PC-9 (cell line): ENCODE measurements around the gene LZTS3. TPM values are rescaled to one million over a fixed set of nuclear protein-coding genes. Genes with fewer than 3 reads are reported as not detected.

Experiments
- BruUV-seq: library from RNA; stranded (reverse); fragments of 400-500 nt; replicated peaks from 2 replicates; lab custom pipeline; 2021; lab: Mats Ljungman, UMichigan
- CTCF ChIA-PET: fragments of 300-600 bp; sonication (Branson Sonifier 250); formaldehyde crosslinking; loops from one replicate; lab custom pipeline; 2022; ENCODE audit warnings: antibody characterized with exemption; lab: Charles Lee
- POLR2A ChIA-PET: fragments of 300-600 bp; sonication (Branson Sonifier 250); formaldehyde crosslinking; loops from one replicate; lab custom pipeline; 2022; ENCODE audit warnings: antibody characterized with exemption; ENCODE audit not compliant: unreplicated experiment; lab: Charles Lee
- DNase-seq, 2 experiments: peaks; one replicate each; pipeline versions ENCODE4 v3.0.0 to v3.0.0-alpha.2; 2015 to 2022; ENCODE audit warnings: mixed read lengths in 1 of 2
- H2AFZ ChIP-seq: fragments of 200-600 bp; sonication (generic); 2 replicates; pipeline ENCODE4 v1.8.1; 2017; ENCODE audit warnings: antibody characterized with exemption
- H3F3A ChIP-seq: fragments of 200-600 bp; sonication (generic); 2 replicates; pipeline ENCODE4 v1.8.1; 2017; ENCODE audit warnings: antibody characterized with exemption, mild to moderate bottlenecking, low read depth; ENCODE audit not compliant: insufficient read depth
- H3K27ac ChIP-seq: fragments of 200-600 bp; sonication (generic); 2 replicates; pipeline ENCODE4 v1.6.1; 2016; ENCODE audit warnings: mixed run types
- H3K27me3 ChIP-seq: fragments of 200-600 bp; sonication (generic); 2 replicates; pipeline ENCODE4 v1.6.1; 2016; ENCODE audit warnings: low read depth, mixed run types; ENCODE audit not compliant: insufficient read depth
- H3K36me3 ChIP-seq: fragments of 200-600 bp; sonication (generic); 2 replicates; pipeline ENCODE4 v1.6.1; 2016; ENCODE audit warnings: low read depth, mixed run types
- H3K4me1 ChIP-seq: fragments of 200-600 bp; sonication (generic); replicated peaks from 2 replicates; pipeline ENCODE4 v1.6.1; 2016; ENCODE audit warnings: mixed run types; ENCODE audit not compliant: insufficient read depth
- H3K4me2 ChIP-seq: fragments of 200-600 bp; sonication (generic); 2 replicates; pipeline ENCODE4 v1.6.1; 2017; ENCODE audit warnings: mixed run types
- H3K4me3 ChIP-seq: fragments of 200-600 bp; sonication (generic); 2 replicates; pipeline ENCODE4 v1.6.1; 2016; ENCODE audit warnings: mixed run types
- H3K79me2 ChIP-seq: fragments of 200-600 bp; sonication (generic); 2 replicates; pipeline ENCODE4 v1.6.1; 2017; ENCODE audit warnings: low read depth, mixed run types
- H3K9me2 ChIP-seq: fragments of 200-600 bp; sonication (generic); 2 replicates; pipeline ENCODE4 v1.8.1; 2017; ENCODE audit warnings: mild to moderate bottlenecking; ENCODE audit not compliant: insufficient read depth
- H3K9me3 ChIP-seq: fragments of 200-600 bp; sonication (generic); 2 replicates; pipeline ENCODE4 v1.8.1; 2016; ENCODE audit warnings: low read depth; ENCODE audit not compliant: insufficient read depth
- H4K20me1 ChIP-seq: fragments of 200-600 bp; sonication (generic); 2 replicates; pipeline ENCODE4 v1.8.1; 2017; ENCODE audit not compliant: insufficient read depth
- CTCF ChIP-seq: fragments of 200-600 bp; sonication (generic); conservative IDR thresholded peaks from 2 replicates; pipeline ENCODE4 v1.6.1; 2017; ENCODE audit warnings: mixed run types, antibody characterized with exemption, mild to moderate bottlenecking, moderate library complexity
- EZH2 ChIP-seq: fragments of 200-600 bp; sonication (generic); IDR thresholded peaks from 2 replicates; pipeline ENCODE4 v1.8.0; 2017; ENCODE audit warnings: antibody characterized with exemption, low read depth
- intact Hi-C: fragments of 100-400 bp; cut with micrococcal nuclease; formaldehyde crosslinking; loops from one replicate; pipeline ENCODE4 v1.10.0; 2022; ENCODE audit not compliant: unreplicated experiment
- total RNA-seq: library from RNA; stranded (reverse); gene quantifications from 2 replicates; pipeline ENCODE4 v1.2.3, GENCODE V29; 2021

The LZTS3 gene
- total RNA-seq, 1 experiment from 2014 or later: 10.4 TPM

- H3K9me2 ChIP-seq: no peaks in the 10 kb centered on the region
- H3K36me3 ChIP-seq: no peaks in the 10 kb centered on the region
- BruUV-seq: no TSS peak
- TF ChIP-seq EZH2: no peak
- TF ChIP-seq CTCF: no peak
- peaks cover 13% of the 10 kb centered on the region; the same call in 1 of the 2 replicates for H3F3A ChIP-seq
- no peaks in the 10 kb centered on the region; the same call in 1 of the 2 replicates for H3K9me3 ChIP-seq
- no peaks in the 10 kb centered on the region for H4K20me1 ChIP-seq
- no peaks in the 10 kb centered on the region for H3K4me1 ChIP-seq
- H3K27ac ChIP-seq: no peak overlapping the region
- no peaks in the 10 kb centered on the region for H3K79me2 ChIP-seq
- no peak overlapping the region for H2AFZ ChIP-seq
- POLR2A ChIA-PET: no interaction called here
- H3K4me2 ChIP-seq: no peak overlapping the region
- H3K4me3 ChIP-seq: no peak overlapping the region
- no peak for DNase-seq
- intact Hi-C loops: no loop called here
- CTCF ChIA-PET: no interaction called here
- no peaks in the 10 kb centered on the region for H3K27me3 ChIP-seq
These were observed 7.9 kb upstream of the LZTS3 start for GRCh38 chr20:3181270-3181669.

- H3F3A ChIP-seq: peaks cover 13% of the 10 kb centered on the region; the same call in 1 of the 2 replicates
- ChIA-PET POLR2A (interaction anchor here (0.6 kb wide), 1 partner anchor 84 kb away, joined by 15 read pairs; no protein-coding TSS in a partner anchor), CTCF (no interaction called here)
- H3K4me1 ChIP-seq: peaks cover 3% of the 10 kb centered on the region
- no peak for TF ChIP-seq EZH2
- no peak for TF ChIP-seq CTCF
- H3K4me2 ChIP-seq: no peak overlapping the region
- DNase-seq: no peak
- H3K36me3 ChIP-seq: no peaks in the 10 kb centered on the region
- H3K79me2 ChIP-seq: no peaks in the 10 kb centered on the region
- no peaks in the 10 kb centered on the region; the same call in 1 of the 2 replicates for H3K9me3 ChIP-seq
- no peak overlapping the region for H3K4me3 ChIP-seq
- H3K9me2 ChIP-seq: no peaks in the 10 kb centered on the region
- H4K20me1 ChIP-seq: no peaks in the 10 kb centered on the region
- H3K27ac ChIP-seq: no peak overlapping the region
- intact Hi-C loops: no loop called here
- no peaks in the 10 kb centered on the region for H3K27me3 ChIP-seq
- H2AFZ ChIP-seq: no peak overlapping the region
- BruUV-seq: no TSS peak
These were observed 7.0 kb upstream of the LZTS3 start for GRCh38 chr20:3180319-3180718.

GRCh38 chr20:3177746-3178485, 4.6 kb upstream of the LZTS3 start:
- POLR2A ChIA-PET: no interaction called here

More at GRCh38 chr20:3177746-3178485, 4.6 kb upstream of the LZTS3 start:
- Histone ChIP-seq H3K4me1 (peaks cover 13% of the 10 kb centered on the region), H3F3A (peaks cover 5% of the 10 kb centered on the region; the same call in 1 of the 2 replicates), H4K20me1 (no peaks in the 10 kb centered on the region), H3K27me3 (no peaks in the 10 kb centered on the region), H3K9me3 (no peaks in the 10 kb centered on the region), H3K27ac (no peak overlapping the region), H3K36me3 (no peaks in the 10 kb centered on the region), H3K4me3 (no peak overlapping the region), H3K79me2 (no peaks in the 10 kb centered on the region), H3K9me2 (no peaks in the 10 kb centered on the region), H3K4me2 (no peak overlapping the region), H2AFZ (no peak overlapping the region)
- CTCF ChIA-PET: no interaction called here
- DNase-seq: no peak
- intact Hi-C loops: no loop called here
- TF ChIP-seq CTCF: no peak
- TF ChIP-seq EZH2: no peak
- no TSS peak for BruUV-seq
